Measurements from ENCODE around the gene KCNJ12.
"Not testable (repeated sequence)": the region's sequence is repeated elsewhere in the genome, so short reads cannot be mapped to it uniquely, and the experiment has no call there.

Gene KCNJ12

DNA sequence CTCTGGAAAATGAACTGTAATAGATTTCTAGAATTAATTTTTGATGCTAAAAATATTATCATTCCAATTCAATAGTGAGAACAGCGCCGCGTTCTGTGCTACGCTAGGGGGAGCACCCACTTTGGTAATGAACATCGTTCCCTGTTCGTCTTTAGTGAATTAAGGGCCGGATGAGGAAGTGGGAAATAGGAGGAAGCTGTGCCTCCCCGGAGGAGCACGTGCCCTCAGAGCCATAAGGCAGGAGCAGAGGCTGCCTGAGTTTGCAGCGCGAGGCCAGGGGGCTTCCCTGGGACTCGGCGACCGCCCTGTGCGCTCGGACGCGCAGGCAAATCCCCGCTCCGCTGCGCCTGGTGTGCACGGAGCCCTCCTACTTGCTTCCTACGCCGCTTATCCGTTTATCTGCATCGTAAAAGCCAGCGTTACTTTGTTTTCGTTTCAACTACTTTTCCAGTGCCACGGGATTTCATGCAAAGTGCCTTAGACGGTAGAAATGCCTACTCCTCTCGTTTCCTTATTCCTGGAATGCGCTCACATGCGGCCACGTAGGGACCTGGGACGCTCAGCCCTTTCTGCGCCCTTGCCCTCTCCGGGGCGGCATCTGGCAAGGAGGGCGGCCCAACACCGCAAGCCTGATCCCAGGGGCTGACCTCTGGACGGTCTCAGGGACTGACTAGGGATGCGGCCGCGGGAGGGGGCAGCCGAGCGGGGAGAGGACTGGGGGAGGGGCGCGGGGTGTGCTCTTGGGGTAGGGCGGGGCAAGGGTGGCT is 76.4 kb downstream of the KCNJ12 start:
- TF ChIP-seq, protein P1, sequence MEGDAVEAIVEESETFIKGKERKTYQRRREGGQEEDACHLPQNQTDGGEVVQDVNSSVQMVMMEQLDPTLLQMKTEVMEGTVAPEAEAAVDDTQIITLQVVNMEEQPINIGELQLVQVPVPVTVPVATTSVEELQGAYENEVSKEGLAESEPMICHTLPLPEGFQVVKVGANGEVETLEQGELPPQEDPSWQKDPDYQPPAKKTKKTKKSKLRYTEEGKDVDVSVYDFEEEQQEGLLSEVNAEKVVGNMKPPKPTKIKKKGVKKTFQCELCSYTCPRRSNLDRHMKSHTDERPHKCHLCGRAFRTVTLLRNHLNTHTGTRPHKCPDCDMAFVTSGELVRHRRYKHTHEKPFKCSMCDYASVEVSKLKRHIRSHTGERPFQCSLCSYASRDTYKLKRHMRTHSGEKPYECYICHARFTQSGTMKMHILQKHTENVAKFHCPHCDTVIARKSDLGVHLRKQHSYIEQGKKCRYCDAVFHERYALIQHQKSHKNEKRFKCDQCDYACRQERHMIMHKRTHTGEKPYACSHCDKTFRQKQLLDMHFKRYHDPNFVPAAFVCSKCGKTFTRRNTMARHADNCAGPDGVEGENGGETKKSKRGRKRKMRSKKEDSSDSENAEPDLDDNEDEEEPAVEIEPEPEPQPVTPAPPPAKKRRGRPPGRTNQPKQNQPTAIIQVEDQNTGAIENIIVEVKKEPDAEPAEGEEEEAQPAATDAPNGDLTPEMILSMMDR (conservative IDR thresholded peaks at IDR 0.05; ENCODE audit: control insufficient read depth, insufficient read depth, low read depth, low read length), result peak; percentile 77
- peak overlapping the region; percentile 10 for H3K4me3 ChIP-seq (ENCODE audit: control insufficient read depth, low read depth, low read length)
- peak; percentile 84 for DNase-seq (ENCODE audit: low read depth)

- TF ChIP-seq, protein P1 (conservative IDR thresholded peaks at IDR 0.05; ENCODE audit: control insufficient read depth, insufficient read depth, low read depth, low read length), result no peak
- DNase-seq (ENCODE audit: low read depth), result no peak
- no peak overlapping the region for H3K4me3 ChIP-seq (ENCODE audit: control insufficient read depth, low read depth, low read length)
Observed at GRCh38 chr17:21453144-21453898, 77.2 kb downstream of the KCNJ12 start.

GRCh38 chr17:21454006-21454405 is 77.8 kb downstream of the KCNJ12 start:
- H3K4me3 ChIP-seq (ENCODE audit: control insufficient read depth, low read depth, low read length); DNase-seq (ENCODE audit: low read depth): not testable (repeated sequence)

DNA sequence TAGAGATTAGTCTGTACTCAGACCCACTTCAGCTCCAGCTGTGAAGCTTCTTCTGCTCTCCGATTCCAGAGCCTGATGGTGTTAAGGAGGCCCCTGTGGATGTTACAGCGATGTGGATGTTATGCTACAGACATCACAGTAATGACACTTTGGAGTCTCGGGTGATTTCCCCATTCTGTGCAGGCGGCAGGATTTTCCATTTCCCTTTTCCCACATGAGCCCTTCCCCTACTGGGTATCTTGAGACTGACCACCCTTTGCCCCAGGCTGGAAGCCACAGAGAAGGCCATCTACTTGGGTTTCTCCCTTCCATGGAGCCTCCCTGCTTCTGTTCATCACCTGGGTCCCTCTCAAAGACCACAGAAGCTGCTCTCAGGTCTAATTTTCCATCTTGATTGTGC is 78.3 kb downstream of the KCNJ12 start:
- TF ChIP-seq, protein P1 (conservative IDR thresholded peaks at IDR 0.05; ENCODE audit: control insufficient read depth, insufficient read depth, low read depth, low read length), result no peak
- no peak overlapping the region for H3K4me3 ChIP-seq (ENCODE audit: control insufficient read depth, low read depth, low read length)
- DNase-seq (ENCODE audit: low read depth), result no peak

GRCh38 chr17:21455761-21456160 is 79.6 kb downstream of the KCNJ12 start:
- DNase-seq (ENCODE audit: low read depth), result no peak
- TF ChIP-seq, protein P1 (conservative IDR thresholded peaks at IDR 0.05; ENCODE audit: control insufficient read depth, insufficient read depth, low read depth, low read length), result no peak
- H3K4me3 ChIP-seq (ENCODE audit: control insufficient read depth, low read depth, low read length), result no peak overlapping the region

GRCh38 chr17:21456449-21456848 is 80.3 kb downstream of the KCNJ12 start:
- DNase-seq (ENCODE audit: low read depth); H3K4me3 ChIP-seq (ENCODE audit: control insufficient read depth, low read depth, low read length): not testable (repeated sequence)

DNA sequence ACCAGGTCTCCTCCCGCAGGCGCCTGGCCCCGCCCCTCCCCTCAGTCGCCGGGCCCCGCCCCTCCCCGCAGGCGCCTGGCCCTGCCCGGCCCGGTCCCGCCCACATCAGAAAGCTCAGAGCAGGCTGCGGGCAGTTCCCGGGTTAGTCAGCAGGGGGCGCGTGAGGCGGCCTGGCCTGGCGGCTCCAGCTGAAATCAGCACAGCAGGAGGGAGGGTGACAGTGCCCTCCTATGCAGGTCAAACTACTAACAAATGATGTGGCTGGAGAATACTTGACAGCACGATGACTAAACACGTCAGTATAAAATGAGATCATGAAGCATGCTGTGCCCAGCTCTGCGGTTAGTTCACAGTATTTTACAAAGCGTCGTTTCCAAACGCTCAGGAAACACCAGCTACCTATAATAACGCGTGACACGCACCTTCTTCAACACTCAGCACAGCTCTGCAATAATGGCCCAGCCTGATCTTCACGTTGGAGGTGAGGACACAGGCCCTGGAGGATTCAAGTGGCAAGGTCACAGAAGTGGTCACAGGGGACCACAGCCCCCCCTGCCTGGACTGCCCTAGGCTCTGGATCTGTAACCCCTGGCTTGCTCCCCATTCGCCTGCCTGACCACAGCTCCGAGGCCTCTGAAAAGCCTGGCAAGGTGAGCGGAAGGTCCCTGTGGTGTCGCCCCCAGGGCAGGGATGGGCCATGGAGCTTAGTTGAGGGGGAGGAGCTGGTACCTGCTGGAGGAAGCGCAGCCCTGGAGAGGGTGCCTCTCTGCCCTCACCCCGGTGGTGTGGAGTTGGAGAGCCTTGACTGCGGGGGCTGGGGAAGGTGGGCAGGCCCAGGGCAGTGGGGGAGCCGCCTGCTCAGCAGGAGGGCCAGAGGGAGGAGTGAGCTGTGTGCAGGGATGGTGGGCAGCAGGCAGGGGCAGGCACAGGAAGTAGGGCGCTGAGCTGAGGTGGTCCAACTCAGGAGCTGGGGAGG is 81.2 kb downstream of the KCNJ12 start:
- TF ChIP-seq, protein P1 (conservative IDR thresholded peaks at IDR 0.05; ENCODE audit: control insufficient read depth, insufficient read depth, low read depth, low read length), result peak; percentile 70
- DNase-seq (ENCODE audit: low read depth), result peak; percentile 95
- H3K4me3 ChIP-seq (ENCODE audit: control insufficient read depth, low read depth, low read length), result no peak overlapping the region

All from fibroblast of mammary gland (primary cell).